ENCODE results near the gene POLE. TPM values are rescaled to one million over a fixed set of nuclear protein-coding genes. Genes with fewer than 3 reads are reported as not detected.
"Not testable (repeated sequence)": the region's sequence is repeated elsewhere in the genome, so short reads cannot be mapped to it uniquely, and the experiment has no call there.

Gene POLE
- total RNA-seq, 8 experiments from 2014 or later, result 4.6 to 80.2 (median 12.4) TPM

DNA sequence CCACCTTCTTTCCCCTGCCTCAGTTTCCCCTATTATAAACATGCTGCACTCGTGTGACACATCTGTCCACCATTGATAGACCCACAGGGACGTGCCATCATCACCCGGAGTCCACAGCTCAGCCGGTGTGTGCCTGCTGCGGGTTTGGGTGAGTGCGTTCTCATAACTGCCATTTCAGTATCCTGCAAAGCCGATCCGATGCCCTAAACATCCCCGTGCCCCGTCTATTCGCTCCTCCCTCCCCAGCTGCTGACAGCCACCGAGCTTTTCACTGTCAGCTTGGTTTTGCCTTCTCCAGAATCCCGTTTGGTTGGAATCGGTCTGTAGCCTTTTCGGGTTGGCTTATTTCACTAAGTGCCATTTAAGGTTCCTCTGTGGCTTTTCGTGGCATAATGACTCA is 80.7 kb downstream of the POLE start:
- no peak for ATAC-seq (replicated peaks in 6 of 8)

DNA sequence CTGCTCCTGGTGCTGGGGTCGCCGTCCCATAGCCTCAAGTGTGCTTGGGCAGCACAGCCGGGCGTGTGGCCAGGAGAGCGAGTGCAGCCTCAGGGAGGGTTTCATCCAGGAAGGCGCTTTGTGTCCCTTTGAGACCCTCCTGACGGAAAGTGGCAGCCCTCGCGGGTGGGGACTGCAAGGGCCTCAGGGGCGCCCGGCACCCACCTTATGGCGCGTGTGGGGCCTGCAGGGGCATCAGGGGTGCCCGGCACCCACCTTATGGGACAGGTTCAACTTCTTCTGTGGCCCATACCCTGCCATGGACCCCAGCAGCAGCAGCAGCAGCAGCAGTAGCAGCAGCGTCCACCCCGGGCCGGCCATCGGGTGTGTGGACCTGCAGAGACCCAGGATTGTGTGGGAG is 81.2 kb downstream of the POLE start:
- 57 to 100% (median 72%) methylated on average over 1 to 7 of the region's 18 CpGs; no CpG with 5 or more reads in 6 of the 10 experiments for WGBS, 10 experiments
- no peak for ATAC-seq (replicated peaks in 6 of 8)
- Histone ChIP-seq H3K27ac (no peak overlapping the region), H3K4me3 (no peak overlapping the region), H3K4me1 (replicated peaks in 1 of 2) (peaks cover 33 to 38% of the 10 kb centered on the region in 2 donors)
- in situ Hi-C loops (cut with MboI; ENCODE audit: low pct_unique_long_range_greater_than_20kb in 2 of 9, low sequenced_read_pairs in 9 of 9, unreplicated experiment in 9 of 9), result loop anchor here in 3 of 9 experiments (25.0 kb wide), 2 partner anchors 194 to 444 kb away; no protein-coding TSS in a partner anchor

More for the DNA sequence above, 80.7 kb downstream of the POLE start:
- Histone ChIP-seq H3K4me3 (no peak overlapping the region), H3K4me1 (replicated peaks in 1 of 2) (peaks cover 32 to 38% of the 10 kb centered on the region in 2 donors), H3K27ac (no peak overlapping the region)
- in situ Hi-C loops (cut with MboI; ENCODE audit: low pct_unique_long_range_greater_than_20kb in 2 of 9, low sequenced_read_pairs in 9 of 9, unreplicated experiment in 9 of 9), result loop anchor here in 3 of 9 experiments (25.0 kb wide), 2 partner anchors 194 to 444 kb away; no protein-coding TSS in a partner anchor
- WGBS, 10 experiments, result 20 to 100% (median 52%) methylated on average over 1 to 13 of the region's 16 CpGs; no CpG with 5 or more reads in 2 of the 10 experiments

DNA sequence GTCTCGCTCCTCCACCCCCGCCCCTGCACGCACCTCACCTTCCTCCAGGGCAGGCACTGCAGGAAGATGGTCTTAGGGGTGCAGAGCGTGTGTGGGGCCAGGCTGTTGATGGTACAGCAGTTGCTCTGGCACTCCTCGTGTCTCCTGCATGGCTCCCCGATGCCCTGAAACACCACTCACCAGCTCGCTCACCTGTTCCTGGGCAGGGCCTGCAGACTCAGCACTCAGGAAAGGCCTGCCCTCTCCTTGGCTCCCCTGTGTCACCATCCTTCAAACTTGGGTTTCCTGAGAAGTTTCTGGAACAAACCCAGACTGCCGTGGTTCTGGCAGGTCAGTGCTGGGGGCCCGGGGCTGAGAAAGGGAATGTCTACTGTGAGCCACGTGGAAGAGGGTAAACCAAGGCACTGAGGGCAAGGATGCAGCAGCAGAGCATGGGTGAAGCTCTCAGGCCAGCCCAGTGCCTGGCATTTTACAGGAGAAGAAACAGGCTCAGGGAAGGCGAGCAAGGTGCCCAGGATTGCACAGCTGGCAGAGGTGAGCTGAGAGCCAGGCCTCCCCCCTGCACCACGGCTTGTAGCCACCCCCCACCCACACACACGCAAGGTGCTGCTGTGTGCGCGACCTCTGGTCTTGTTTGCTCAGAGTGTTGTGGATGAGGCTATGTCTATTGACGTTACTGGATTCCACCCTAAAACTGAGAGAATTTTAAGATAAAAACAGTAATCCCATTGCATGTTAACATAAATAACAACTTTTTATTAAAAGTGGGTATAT is 82.3 kb downstream of the POLE start:
- no peak overlapping the region for H3K4me3 ChIP-seq
- no peak overlapping the region for H3K27ac ChIP-seq
- peaks cover 42% of the 10 kb centered on the region in 2 donors for H3K4me1 ChIP-seq (replicated peaks in 1 of 2)
- in situ Hi-C loops (cut with MboI; ENCODE audit: low pct_unique_long_range_greater_than_20kb in 2 of 9, low sequenced_read_pairs in 9 of 9, unreplicated experiment in 9 of 9), result loop anchor here in 3 of 9 experiments (25.0 kb wide), 2 partner anchors 193 to 443 kb away; no protein-coding TSS in a partner anchor
- no peak for ATAC-seq (replicated peaks in 6 of 8)
- WGBS, 10 experiments, result 7 to 83% (median 75%) methylated on average over 1 to 8 of the region's 16 CpGs; no CpG with 5 or more reads in 5 of the 10 experiments

DNA sequence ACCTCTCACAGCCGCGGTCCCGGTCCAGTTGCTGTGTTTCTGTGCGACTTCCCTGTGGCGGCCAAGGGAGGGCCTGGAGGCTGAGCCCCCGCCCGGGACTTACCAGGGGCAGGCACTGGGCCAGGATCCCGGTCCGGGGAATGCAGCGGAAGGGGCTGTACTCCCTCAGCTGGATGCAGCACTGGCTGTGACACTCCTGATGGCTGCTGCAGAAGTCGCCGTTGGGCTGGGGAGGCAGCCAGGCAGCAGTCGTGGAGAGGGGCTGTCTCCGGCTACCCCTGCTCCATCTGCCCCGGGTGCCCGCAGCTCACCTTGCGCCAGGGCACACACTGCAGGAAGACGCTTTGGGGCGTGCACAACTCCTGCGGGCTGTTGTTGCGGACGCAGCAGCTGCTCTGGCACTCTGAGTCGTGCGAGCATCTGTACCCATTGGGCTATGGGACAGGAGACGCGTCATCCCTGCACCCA is 83.0 kb downstream of the POLE start:
- H3K4me1 ChIP-seq (replicated peaks in 1 of 2), result peaks cover 42% of the 10 kb centered on the region in 2 donors
- WGBS, 10 experiments, result 16 to 62% (median 29%) methylated on average over 3 to 10 of the region's 26 CpGs; no CpG with 5 or more reads in 6 of the 10 experiments
- H3K27ac ChIP-seq, result no peak overlapping the region
- in situ Hi-C loops (cut with MboI; ENCODE audit: low pct_unique_long_range_greater_than_20kb in 2 of 9, low sequenced_read_pairs in 9 of 9, unreplicated experiment in 9 of 9), result loop anchor here in 3 of 9 experiments (25.0 kb wide), 2 partner anchors 192 to 442 kb away; no protein-coding TSS in a partner anchor
- peak in 1 of 8 experiments; percentile 1 for ATAC-seq (replicated peaks in 6 of 8)
- no peak overlapping the region for H3K4me3 ChIP-seq

DNA sequence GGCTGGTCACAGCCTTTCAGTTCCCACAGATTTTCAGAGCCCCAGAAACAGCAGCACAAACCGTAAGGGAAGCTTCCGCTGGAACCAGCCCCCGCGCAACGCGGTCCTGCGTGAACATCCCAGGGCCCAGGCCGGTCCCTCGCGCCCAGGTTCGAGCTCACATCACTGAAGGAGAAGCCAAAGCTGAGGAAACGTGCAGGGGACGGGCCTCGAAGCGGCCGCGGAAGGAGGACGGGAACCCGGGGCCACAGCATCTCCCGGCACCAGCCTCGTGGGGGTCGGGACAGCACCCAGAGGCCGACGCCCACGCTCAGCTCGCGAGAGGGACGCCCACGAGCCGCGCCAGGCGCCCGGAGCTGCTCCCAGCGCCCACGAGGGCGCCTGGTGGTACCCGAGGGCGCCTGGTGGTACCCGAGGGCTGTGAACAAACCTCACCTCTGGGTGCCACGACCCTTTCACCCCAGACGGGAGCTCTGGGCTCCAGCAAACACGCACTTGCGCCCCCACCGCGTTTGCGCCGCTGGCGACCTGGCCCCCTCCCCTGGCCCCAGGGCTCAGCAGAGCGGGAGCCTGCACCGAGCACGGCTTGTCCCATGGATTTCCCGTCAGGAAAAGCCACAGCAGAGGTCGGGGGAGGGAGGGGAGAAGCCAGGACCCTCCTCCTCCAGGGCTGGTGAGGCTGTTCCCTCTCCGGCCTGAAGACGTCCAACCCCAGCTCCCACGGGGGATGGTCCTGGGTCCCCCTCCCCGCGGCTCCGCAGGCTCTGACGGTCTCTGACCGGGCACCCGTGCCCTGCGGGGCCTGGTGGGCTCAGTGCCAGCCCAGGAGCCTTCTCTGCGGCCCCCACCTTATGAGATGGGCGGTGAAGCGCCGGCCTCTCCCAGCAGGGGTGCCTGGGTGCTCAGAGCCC is 83.6 kb downstream of the POLE start:
- WGBS, 10 experiments, result 18 to 80% (median 36%) methylated on average over 7 to 11 of the region's 67 CpGs; no CpG with 5 or more reads in 6 of the 10 experiments
- peaks cover 42% of the 10 kb centered on the region in 2 donors for H3K4me1 ChIP-seq (replicated peaks in 1 of 2)
- no peak overlapping the region for H3K4me3 ChIP-seq
- H3K27ac ChIP-seq, result peak overlapping the region in 1 of 2 donors; percentile 80
- in situ Hi-C loops (cut with MboI; ENCODE audit: low pct_unique_long_range_greater_than_20kb in 2 of 9, low sequenced_read_pairs in 9 of 9, unreplicated experiment in 9 of 9), result loop anchor here in 3 of 9 experiments (25.0 kb wide), 2 partner anchors 191 to 441 kb away; no protein-coding TSS in a partner anchor
- peak in 3 of 8 experiments; percentile 1 to 3 (median 3) for ATAC-seq (replicated peaks in 6 of 8)

DNA sequence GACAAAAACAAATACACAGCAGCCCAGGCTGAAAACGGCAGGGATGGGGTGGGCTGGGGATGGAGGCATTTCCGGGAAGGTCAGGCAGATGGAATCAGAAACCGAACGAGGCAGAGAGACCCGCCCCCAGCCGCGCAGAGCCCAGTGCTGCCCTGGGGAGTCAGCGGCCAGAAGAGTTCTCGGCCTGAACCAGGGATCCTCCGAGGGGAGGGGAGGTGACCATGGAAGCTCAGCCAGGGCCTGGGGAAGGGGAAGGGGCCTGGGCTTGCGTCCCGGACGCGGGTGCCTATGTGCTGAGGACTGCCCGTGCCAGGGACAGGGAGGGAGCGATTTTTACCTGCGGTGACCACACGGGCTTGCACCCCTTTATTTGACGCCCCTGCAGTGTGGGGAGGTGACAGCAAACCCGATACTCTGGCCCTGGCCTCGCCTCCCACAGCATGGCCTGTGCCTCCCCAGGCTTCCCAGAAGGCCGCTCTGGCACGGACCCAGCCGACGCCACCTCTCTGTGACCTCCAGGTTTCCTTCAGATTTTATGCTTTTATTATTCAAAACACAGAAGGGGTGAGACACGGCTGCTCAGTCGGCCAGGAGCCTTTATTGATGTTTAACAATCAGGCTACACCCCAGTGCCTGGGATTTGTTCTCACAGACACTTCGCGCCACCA is 84.4 kb downstream of the POLE start:
- no peak overlapping the region for H3K4me3 ChIP-seq
- ATAC-seq (replicated peaks in 6 of 8), result peak in 4 of 8 experiments; percentile 39 to 68 (median 58)
- 0 to 80% (median 14%) methylated on average over 1 to 7 of the region's 29 CpGs; no CpG with 5 or more reads in 4 of the 10 experiments for WGBS, 10 experiments
- H3K27ac ChIP-seq, result peak overlapping the region in 1 of 2 donors; percentile 80
- H3K4me1 ChIP-seq (replicated peaks in 1 of 2), result peaks cover 38 to 42% of the 10 kb centered on the region in 2 donors
- in situ Hi-C loops (cut with MboI; ENCODE audit: low pct_unique_long_range_greater_than_20kb in 2 of 9, low sequenced_read_pairs in 9 of 9, unreplicated experiment in 9 of 9), result loop anchor here in 3 of 9 experiments (25.0 kb wide), 2 partner anchors 190 to 440 kb away; no protein-coding TSS in a partner anchor

DNA sequence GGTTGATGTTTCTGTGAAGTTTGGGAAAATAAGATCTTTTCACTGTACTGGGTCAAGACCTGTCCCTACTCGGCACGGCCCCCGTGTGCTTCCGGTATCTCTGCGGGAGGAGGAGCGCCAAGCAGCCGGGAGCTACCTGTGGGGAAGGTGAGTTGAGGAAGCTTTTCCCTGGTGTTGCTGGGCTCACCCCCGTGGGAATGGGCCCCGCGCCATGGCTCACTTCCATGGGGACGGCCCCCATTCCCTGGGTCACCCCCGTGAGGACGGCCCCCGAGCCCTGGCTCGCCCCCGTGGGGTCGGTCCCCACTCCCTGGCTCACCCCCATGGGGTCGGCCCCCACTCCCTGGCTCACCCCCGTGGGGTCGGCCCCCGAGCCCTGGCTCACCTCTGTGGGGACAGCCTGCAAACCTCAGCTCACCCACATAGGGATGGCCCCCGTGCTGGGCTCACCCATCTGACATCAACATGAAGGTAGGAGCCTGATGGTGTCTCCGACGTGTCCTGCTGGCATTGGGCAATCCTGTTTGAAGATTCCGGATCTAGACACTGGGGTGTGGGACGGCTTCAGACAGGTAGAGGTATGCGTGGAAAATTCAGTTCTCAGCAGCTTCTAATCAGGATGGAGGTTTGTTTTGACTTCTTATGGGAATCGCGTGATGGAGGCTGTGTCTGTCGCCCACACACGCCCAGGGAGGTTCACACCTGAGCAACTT is 85.8 kb downstream of the POLE start:
- no peak for ATAC-seq (replicated peaks in 6 of 8)
- H3K4me3 ChIP-seq, result no peak overlapping the region
- 57 to 100% (median 80%) methylated on average over 1 to 6 of the region's 31 CpGs; no CpG with 5 or more reads in 6 of the 10 experiments for WGBS, 10 experiments
- no peak overlapping the region for H3K27ac ChIP-seq
- peaks cover 27 to 35% of the 10 kb centered on the region in 2 donors for H3K4me1 ChIP-seq (replicated peaks in 1 of 2)
- in situ Hi-C loops (cut with MboI; ENCODE audit: low pct_unique_long_range_greater_than_20kb in 2 of 9, low sequenced_read_pairs in 9 of 9, unreplicated experiment in 9 of 9), result loop anchor here in 3 of 9 experiments (25.0 kb wide), 2 partner anchors 189 to 439 kb away; no protein-coding TSS in a partner anchor

DNA sequence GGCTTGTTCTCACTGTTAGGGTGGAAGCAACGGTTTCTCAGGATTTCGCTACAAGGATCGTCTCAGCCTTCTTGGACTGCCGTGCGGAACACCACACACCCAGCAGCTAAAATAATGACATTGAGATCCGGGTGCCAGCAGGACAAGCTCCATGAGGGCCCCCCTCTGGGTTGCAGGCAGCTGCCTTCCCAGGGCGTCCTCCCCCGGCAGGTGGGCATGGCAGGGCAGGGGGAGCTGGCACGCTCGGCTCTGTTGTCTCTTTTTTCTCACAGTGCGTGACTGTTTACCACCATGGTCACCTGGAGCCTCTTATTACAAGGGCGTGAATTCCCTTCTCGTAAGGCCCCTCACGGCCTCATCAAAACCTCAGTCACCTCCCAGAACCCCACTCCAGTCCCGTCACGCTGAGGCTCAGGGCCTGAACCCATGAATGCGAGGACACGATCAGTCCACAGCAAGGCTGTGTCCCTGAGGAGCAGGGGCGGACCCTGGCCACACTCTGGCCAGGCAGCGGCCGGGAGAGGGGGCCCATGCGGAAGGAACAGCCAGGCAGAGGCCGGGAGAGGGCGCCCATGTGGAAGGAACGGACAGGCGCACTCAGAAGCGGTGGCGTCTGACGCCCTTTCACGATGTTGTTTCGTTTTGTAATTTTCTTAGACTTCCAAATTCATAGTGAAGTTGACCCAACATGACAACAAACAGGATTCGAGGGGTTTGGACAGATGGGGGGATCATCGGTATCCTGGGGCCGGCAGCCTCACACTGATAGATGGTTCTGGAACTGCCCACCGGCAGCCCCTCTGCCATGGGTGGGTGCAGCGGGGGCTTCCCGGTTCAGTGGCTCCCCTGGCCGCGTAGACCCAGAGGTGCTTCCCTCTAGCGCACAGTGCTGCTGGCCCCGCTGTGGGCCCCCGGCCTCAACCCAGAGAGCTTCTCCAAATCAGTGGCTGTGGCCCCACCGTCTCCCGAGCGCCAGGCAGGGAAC is 86.8 kb downstream of the POLE start:
- Histone ChIP-seq H3K4me1 (replicated peaks in 1 of 2) (peaks cover 26 to 35% of the 10 kb centered on the region in 2 donors), H3K4me3 (peak overlapping the region in 1 of 5 donors; percentile 8), H3K27ac (no peak overlapping the region)
- in situ Hi-C loops (cut with MboI; ENCODE audit: low pct_unique_long_range_greater_than_20kb in 2 of 9, low sequenced_read_pairs in 9 of 9, unreplicated experiment in 9 of 9), result loop anchor here in 3 of 9 experiments (25.0 kb wide), 2 partner anchors 188 to 438 kb away; no protein-coding TSS in a partner anchor
- 0 to 92% (median 25%) methylated on average over 1 to 10 of the region's 45 CpGs; no CpG with 5 or more reads in 3 of the 10 experiments for WGBS, 10 experiments
- peak; percentile 32 to 91 (median 60) for ATAC-seq (replicated peaks in 6 of 8)

DNA sequence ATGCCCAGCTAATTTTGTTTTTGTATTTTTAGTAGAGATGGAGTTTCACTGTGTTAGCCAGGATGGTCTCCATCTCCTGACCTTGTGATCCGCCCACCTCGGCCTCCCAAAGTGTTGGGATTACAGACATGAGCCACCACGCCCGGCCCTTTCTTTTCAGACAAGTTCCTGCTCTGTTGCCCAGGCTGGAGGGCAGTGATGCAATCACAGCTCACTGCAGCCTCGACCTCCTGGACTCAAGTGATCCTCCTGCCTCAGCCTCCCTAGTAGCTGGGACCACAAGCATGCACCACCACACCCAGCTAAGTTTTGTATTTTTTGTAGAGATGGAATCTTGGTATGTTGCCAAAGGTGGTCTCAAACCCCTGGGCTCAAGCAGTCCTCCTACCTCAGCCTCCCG is 87.6 kb downstream of the POLE start:
- peaks cover 26 to 34% of the 10 kb centered on the region in 2 donors for H3K4me1 ChIP-seq (replicated peaks in 1 of 2)
- ATAC-seq (replicated peaks in 6 of 8); H3K27ac ChIP-seq; H3K4me3 ChIP-seq; in situ Hi-C loops (cut with MboI; ENCODE audit: low pct_unique_long_range_greater_than_20kb in 2 of 9, low sequenced_read_pairs in 9 of 9, unreplicated experiment in 9 of 9): not testable (repeated sequence)
- 45 to 70% (median 60%) methylated on average over 1 to 2 of the region's 6 CpGs; no CpG with 5 or more reads in 7 of the 10 experiments for WGBS, 10 experiments

All from motor neuron (in vitro differentiated cells).